Lung microvascular endothelial cell (primary cell): ENCODE data around the gene PDK4. TPM values are rescaled to one million over a fixed set of nuclear protein-coding genes. Genes with fewer than 3 reads are reported as not detected.
A peak's percentile ranks its signal among the peaks of the same experiment; 100 is the strongest.
"Not testable (repeated sequence)": the region's sequence is repeated elsewhere in the genome, so short reads cannot be mapped to it uniquely, and the experiment has no call there.

Experiments used
- DNase-seq, 2 donors: peaks; one replicate each; pipeline versions ENCODE4 v3.0.0 to v3.0.0-alpha.2; 2010; ENCODE audit warnings: low read depth in 2 of 2
- total RNA-seq: library from RNA; depleted of rRNA; stranded (reverse); fragments of >200 nt; gene quantifications from 2 replicates; pipeline ENCODE4 v1.2.1, GENCODE V29; 2014

PDK4 gene
- total RNA-seq, 1 donor from 2014 or later, result 171 TPM

DNA sequence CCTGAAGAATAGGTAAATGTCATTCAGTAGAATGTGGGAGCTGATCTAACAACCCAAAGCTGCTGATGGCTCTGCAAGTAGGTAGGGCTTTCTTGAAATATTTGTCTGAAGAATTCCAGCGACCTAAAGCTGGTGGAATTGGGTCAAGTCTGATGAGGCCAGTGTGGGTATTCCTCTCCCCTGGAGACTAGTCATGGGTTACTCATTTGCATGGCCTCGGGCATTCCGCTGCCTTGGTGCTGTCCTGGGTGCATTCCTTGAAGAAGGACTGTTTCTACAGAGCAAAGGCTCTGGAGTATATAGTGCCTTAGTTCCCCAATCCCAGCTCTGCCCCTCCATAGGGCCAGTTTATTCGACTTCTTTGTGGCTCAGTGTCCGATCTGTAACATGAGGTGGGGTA is 19.2 kb downstream of the PDK4 start:
- no peak for DNase-seq

DNA sequence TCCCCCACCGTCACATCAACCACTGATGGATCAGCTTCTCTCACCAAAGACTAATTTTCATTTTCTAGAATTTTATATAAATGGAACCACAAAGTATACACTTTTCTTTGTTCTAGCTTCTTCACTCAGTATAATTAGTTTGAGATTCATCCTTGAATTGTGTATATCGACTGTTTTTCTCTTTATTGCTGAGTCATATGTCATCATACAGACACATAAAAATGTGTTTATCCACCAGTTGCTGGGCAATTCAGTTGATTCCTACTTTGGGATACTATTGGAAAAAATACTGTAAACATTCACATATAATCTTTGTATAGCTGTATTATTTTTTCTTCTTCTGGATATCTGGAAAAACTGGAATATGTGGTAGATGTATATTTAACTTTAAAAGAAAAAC is 26.6 kb downstream of the PDK4 start:
- DNase-seq, result no peak

DNA sequence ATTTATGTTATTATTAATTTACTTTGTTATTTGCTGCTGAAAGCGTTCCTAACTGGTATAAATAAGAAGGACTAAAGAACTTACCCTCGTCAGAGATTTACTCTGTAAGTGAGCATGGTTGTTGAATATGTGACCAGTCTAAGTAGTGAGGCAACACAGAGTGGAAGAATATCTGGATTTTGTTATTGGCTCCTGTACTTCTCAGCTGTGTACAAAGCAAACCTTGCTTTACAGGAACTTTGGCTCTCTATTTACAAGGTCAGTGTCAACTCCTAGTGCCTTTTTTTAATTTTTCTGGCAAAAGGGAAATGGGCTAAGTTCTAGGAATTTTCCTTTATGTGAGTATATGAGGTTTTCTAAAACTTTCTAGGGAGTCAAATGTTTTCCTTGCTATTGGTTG is 35.6 kb downstream of the PDK4 start:
- no peak for DNase-seq

DNA sequence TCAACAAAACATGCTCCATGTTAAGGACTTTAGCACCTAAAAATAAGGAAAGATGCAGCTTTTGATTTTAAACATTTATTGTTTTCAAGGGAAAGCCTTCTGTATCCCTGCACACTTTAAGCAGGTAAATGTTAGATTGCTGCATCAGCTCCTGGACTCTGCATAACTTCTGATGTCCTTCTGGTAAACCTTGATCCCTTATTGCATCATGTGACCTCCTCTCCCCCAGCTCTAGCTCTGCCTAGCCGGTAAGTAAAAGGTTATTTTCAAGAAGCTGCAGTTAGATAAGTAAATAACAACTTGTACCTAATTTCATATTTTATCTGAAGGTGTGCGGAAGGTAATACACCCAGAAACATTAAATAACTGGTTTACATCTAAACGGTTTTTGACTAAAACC is 37.5 kb downstream of the PDK4 start:
- no peak for DNase-seq

DNA sequence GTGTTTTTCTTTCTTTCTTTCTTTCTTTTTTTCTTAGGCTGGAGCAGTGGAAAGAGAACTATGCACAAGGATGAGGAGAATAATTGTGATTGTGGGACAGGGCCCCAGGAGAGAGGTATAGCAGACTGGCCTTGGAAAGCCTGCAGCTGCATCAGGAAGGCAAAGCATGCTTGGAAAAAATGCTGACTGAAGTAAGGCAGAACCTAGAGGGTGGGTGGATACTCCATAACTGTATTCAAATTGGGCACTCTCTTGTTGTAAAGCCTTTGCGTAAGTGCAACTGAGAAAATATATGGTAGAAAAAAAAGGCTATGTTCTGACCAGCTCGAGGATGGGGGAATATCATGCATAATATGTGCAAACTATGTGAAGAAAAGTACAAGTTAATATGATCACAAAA is 39.5 kb downstream of the PDK4 start:
- no peak for DNase-seq

DNA sequence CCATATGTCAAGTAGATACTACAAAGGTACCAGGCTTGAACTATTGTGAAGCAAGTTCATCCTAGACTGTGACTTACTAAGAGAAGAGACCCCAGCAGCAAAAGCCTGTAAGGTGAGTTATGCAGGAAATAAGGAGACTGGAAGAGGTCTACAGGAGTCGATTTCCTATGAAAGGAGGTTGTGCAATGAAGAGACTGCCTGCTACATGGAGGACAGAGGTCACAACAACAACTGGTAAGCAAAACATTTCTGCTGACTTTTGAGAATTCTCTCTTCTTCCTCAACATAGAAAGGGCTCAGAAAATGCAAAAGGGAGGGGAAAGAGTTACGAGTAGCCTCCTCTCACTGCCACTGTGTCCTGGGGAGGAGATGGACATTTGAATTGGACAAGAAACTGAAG is 42.4 kb downstream of the PDK4 start:
- DNase-seq, result no peak

DNA sequence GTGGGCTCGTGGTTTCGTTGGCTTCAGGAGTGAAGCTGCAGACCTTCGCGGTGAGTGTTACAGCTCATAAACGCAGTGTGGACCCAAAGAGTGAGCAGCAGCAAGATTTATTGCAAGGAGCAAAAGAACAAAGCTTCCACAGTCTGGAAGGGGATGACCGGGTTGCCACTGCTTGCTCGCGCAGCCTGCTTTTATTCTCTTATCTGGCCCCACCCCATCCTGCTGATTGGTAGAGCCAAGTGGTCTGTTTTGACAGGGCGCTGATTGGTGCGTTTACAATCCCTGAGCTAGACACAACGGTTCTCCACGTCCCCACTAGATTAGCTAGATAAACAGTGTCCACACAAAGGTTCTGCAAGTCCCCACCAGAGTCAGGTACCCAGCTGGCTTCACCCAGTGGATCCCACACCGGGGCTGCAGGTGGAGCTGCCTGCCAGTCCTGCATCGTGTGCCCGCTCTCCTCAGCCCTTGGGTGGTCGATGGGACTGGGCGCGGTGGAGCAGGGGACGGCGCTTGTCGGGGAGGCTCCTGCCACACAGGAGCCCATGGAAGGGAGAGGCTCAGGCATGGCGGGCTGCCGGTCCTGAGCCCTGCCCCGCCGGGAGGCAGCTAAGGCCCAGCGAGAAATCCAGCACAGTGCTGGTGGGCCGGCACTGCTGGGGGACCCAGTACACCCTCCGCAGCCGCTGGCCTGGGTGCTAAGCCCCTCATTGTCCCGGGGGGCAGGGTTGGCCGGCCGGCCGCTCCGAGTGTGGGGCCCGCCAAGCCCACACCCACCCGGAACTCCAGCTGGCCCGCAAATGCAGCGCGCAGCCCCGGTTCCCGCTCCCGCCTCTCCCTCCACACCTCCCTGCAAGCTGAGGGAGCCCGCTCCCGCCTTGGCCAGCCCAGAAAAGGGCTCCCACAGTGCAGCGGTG is 44.0 kb downstream of the PDK4 start:
- DNase-seq, result not testable (repeated sequence)

DNA sequence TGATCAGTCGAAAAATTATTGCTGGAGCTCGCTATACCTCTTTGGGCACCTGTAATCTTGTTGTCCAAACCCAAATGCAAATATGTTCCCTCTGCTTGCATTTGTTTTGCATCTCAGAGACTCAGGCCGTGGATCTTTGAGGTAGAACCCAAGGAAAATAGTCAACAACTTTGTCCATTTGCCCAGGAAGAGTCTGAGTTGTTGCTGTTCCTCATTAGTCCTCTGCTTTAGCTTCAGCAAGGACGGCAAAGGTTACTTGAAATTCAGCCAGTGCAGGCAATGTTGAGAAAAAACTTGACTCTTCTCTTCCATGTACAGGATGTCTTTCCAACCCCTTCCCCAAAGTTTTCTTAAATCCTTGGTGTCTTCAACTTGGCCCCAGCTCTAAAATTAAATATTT is 45.8 kb downstream of the PDK4 start:
- DNase-seq, result peak in 1 of 2 donors; percentile 8

DNA sequence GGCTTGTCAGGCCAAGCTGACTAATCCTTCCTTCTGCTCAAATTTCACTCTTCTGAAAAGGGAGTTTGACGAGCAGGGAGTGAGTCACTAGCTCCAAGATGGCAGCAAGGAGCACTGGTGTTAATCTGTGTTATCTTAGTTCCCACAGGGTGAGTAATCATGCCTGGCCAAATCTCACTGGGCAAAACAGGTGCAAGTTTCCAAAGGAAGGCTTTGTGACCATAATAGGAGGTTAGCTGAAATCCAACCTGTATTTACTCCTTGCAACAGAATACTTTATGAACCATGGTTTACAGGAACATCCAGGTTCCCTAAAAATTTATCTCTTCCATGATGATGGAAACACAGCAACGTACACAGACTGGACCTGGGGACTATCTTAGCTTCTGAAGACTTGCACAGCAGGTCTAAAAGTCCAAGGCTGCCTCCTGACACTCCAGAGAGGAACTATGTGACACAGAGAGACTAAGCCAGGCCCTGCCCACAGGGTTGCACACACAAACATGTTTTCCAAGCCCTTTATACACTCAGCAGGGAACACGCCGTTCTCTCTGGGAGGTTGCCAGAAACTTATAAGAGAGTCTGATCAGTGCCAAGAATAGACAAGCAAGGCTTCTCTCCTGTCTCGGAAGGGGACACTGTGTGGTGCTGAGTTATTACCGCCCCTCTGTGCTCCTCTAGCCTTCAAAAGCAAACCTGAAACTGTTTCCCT is 46.3 kb downstream of the PDK4 start:
- DNase-seq, result peak; percentile 41 to 93

DNA sequence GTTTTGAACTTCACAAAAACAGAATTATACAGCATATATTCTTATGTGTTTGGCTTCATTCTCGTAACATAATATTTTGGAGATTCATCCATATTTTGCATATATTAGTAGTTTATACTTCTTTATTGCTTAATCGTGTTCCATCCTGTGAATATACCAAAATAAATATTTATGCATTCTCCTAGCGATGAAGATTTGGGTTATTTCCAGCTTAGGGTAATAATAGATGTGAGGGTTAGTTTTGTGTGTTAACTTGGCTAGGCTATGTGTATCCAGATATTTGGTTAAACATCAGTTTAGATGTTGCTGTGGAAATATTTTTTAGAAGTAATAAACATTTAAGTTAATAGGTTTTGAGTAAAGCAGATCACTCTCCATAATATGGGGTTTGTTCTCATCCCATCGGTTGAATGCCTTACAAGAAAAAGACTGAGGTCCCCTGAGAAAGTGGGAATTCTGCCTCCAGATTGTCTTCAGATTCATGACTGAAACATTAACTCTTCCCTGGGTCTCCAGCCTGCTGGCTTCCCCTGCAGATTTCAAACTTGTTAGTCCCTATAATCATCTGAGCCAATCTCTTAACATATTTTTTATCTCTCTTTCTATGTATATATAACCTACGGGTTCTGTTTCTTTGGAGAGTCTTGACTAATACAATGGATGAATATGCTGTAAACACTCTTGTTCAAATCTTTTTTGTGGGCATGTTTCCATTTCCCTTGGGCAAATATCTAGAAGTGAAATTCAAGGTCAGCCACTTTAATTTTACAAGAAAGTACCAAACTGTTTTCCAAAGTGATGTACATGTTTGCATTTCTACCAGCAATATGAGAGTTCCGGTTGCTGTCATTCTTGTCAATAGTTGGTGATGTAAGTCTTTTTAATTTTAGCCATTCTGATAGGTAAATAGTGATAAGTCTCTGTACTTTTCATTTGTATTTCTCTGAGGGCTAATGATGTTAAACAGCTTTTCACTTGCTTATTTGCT is 48.7 kb downstream of the PDK4 start:
- DNase-seq, result no peak

DNA sequence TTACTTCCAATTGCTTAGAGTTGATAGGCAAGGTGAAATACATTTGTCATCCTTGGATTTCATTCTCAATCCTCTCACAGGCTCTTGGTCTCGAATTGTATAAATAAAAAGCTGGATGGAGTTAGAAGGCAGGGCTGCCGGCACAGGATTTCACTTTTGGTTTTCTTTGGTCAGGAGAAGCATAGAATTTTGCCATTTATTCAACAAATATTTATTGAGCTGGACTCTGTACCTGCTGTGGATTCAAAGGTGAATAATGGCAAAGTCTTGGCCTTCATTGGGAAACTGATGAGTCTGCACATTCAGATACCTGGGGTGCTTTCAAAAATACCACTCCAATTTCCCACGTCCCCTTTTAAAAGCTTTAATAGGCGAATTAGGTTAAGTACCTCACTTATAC is 49.7 kb downstream of the PDK4 start:
- no peak for DNase-seq

DNA sequence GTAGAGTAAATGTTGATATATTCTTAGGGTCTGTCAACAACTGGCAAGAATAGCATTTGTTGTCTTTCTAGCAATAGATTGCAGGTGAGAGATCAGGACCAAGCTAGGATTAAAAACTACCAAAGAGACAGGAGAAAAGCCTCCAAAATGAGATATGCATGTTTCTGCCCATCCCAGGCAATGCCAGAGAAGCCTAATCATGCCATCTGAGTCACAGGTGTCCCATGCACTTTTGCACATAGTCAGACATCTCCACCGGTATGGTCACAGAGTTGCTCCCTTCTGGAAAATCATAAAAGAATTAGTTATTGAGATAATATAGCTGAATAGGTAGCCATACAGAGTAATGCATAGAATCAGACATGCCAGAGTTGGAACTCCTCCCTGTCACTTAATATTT is 50.6 kb downstream of the PDK4 start:
- no peak for DNase-seq

DNA sequence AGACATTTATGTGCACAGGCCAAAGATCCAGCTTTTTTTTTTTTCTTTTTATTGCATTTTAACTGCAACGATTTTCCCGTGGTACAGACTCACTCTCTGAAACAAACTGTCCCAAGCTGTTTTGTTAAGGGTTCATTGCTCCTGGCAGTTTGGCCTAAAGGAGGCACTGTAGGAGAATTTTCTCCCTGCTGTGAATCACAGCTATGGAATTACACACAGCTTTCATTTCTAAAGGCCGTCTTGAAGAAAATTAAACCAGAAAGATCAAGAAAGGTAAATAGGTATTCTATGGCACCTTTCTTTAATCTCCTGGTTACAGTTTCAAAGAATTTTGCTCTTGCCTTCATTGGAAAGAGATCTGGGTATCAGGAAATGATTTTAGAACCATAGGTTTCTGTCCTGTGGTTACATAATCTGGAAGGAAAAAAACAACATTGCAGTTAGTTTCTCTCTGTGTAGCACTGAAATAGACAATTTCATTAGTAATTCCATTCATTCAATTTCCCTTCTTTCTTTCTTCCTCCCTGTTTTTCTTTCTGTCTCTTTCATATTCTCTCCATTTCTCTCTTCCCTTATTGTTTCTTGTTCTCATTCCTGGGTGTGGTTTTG is 51.2 kb downstream of the PDK4 start:
- peak; percentile 66 to 79 for DNase-seq

DNA sequence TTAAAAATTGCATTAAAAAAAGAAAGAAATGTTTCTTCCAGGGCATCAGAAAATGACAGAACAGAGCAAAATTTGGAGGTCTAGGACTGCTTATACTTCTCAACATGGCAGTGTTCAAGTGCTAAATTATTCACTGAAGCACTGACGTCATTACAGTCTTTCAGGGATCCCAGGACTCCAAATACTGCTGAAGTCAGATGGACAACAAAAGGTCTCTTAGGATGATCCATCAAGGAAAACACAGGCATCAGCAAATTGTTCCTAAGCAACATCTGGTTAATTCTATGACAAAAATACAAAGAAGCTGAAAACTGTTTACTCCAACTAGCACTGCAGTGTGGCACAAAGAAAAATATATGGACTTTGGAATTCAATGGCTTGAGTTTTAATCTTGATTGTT is 52.1 kb downstream of the PDK4 start:
- no peak for DNase-seq

DNA sequence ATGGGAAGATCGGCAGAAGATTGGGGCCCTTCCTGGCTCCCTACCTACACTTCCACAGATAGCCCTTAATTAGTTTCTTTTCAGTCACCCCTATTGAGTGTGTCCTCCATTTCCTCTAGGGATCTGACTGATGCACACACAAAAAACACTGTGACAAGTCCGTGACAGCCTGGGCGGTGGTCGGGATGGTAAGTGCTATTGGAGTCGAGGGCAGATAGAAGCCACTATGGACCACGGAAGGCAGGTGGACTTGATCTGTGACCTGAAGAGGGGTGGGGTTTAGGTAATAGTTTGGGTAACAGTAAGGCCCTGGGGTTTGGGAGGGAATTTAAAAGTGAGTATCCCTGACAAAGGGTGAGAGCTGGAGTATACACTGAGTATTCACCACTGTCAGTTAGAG is 53.0 kb downstream of the PDK4 start:
- DNase-seq, result no peak

DNA sequence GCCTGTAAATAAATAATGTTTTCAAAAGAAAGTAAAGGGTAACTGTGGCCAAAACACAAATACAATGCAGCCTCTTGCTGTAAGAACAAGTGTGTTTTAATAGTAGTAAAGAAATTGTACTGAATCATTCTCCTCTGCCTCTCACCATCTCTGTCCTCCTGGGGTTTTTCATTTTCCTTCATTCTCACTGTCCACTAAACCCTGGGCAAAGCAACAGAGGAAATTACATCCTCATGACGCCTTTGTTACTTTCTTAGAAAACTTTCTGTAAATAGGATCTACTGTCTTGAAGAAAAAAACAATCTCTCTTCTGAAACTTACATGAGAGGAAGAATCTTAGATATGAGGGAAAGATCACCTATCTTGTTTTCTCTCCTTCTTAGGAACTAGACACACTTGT is 56.0 kb downstream of the PDK4 start:
- no peak for DNase-seq

DNA sequence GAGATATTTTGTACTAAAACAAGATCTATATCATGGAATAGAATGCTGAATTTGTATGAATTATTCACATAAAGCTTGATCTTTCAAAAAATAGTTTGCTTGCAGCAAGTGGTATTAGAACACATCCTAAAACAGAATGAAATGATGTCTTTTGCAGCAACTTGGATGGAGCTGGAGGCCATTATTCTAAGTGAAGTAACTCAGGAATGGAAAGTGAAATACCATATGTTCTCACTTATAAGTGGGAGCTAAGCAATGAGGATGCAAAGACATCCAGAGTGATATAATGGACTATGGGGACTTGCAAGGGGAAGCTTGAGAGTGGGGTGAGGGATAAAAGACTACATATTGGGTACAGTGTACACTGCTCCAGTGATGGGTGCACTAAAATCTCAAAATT is 56.9 kb downstream of the PDK4 start:
- no peak for DNase-seq

DNA sequence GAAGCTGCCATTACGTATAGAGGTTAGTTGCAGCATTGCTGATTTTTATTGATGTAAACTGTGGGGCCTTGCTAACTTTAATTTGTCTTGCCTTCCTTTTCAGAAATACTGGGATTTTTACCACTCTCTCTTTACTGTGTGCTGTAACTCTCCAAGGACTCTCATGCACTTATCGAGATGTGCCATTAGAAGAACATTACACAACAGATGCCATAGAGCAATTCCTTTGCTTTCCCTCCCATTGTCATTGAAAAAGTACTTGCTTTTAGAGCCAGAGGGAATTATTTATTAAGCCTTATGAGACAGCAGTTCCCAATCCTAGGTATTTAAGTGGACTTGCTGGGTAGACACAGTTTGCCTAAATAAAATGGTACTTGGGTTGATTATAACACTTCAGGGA is 58.8 kb downstream of the PDK4 start:
- no peak for DNase-seq

DNA sequence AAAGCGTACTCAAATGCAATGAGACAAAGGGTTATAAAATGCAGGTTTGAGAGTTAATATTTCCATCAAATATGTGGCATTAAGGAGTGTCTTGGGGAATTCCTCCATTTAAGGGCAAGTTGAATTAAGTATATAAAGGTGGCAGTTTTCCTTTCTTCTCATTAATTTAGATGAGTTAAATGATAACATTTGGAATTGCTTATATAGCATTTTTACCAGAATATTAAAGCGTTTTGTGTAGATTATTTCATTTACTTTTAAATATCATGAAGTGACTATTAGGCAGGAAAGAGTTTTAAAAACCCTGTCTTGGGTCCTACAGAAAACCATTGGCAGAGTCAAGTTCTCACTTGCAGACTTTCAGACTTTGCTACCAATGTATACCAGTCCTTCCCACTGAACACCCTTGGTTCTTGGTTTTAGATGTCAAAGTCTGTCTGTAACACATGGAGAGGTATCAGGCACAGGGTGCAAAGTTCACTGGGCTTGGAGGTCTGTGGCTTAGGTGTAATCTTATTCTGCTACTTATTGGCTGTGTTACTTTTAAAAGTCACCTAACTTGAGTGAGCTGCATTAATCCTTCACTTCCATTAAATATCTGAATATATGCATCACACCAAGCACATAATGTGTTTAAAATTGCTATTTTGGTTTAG is 59.5 kb downstream of the PDK4 start:
- no peak for DNase-seq

DNA sequence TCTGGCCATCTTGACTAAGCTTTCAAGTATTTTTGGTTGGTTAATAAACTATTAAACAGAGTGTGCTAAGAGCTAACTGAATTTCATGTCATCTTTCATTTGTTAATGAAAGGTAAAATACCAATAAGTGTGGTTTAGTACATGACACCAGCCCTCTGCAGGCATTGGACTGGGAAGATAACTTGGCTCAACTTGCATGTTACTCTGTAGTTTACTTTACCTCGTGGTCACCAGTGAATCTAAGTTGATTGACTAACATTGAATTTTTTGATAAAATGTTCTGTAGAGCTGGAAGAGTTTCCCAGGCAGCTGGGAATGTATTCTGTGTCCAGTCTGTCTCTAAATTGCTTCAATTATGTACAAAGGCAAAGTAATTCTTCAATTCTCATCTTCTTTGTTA is 60.7 kb downstream of the PDK4 start:
- no peak for DNase-seq

DNA sequence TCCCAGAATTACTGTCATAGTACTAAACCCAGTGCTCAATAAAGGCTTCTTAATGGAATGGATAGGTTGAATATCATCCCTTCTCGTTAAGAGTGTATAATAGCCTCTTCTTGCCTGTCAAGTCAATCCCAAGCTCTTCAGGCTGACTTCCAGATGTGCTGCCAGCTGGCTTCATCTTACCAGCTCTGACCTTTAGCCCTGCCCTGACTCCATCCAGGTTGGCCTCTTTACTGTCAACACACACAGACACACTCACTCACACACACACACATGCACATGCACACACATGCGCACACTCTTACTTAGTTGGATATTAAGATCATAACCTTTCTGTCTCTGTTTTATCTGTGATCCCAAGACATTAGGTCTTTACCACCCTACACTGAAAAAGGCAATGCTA is 61.5 kb downstream of the PDK4 start:
- DNase-seq, result no peak
